ENCODE results near the gene TAF4B.
"Not testable (repeated sequence)": the region's sequence is repeated elsewhere in the genome, so short reads cannot be mapped to it uniquely, and the experiment has no call there.

The TAF4B gene

DNA sequence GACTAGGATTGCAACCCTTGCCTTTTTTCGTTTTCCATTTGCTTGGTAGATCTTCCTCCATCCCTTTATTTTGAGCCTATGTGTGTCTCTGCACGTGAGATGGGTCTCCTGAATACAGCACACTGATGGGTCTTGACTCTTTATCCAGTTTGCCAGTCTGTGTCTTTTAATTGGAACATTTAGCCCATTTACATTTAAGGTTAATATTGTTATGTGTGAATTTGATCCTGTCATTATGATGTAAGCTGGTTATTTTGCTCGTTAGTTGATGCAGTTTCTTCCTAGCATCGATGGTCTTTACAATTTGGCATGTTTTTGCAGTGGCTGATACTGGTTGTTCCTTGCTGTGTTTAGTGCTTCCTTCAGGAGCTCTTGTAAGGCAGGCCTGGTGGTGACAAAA is 16.1 kb downstream of the TAF4B start:
- DNase-seq: not testable (repeated sequence)

- not testable (repeated sequence) for DNase-seq
Measured at GRCh38 chr18:26245434-26245833, 19.2 kb downstream of the TAF4B start.

- no peak for DNase-seq
Measured at GRCh38 chr18:26252411-26252810, 26.2 kb downstream of the TAF4B start.

DNA sequence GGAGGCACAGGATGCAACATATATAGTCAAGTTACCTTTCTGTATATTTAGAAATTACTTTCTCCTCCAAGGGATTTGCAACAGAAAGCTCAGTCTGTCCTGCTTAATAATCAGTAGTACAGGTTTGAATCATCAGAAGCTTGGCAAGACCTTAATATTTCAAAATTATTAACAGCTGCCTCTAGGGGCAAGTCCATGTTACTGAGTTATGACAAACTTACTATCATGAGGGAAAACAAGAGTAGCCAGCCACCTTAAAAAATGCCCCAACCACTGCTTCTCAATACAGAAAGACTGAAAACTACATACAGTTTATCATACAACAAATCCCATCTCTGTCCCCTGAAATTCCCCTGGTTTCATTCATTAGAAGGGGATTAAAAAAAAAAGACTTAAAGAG is 28.6 kb downstream of the TAF4B start:
- DNase-seq: peak; percentile 59

DNA sequence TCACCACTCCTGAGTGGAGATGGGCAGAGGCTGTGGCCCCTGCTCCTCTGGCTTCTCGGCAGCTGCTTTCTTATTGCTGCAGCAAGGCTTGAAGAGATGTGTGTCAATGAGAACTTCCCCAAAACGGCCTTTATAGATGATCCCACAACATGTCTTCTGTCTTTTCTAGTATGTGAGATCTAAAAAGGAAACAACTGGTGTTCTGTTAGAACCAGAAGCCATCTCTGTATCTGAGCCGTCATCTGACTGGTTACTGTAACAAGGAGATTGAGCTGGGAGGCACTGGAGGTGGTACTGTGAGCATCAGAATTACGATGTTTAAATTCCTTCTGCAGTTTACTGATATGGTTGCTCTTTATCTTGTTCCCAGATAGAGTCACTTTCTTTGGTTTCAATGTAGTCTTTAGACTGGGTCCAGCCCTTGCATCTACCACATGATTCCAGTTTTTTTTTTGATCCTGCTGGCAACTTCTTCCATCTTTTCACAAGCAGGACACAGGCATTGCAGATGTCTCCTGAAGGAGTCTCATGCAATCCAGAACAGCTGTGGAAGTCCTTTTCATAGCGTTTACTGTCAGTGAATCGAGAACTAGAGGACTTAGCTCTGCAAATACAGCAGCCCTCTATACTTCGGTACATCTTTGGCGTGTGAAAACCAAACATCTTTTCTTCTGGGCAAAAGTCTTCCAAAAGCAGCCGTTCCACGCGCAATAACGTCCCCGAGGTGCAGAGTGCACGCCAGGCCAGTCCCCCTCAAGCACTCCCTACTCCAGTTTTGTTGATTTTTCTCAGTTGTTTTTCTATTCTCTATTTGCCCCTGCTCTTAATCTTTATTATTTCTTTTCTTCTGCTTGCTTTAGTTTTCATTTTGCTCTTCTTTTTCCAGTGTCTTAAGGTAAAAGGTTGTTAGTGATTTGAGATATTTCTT is 29.7 kb downstream of the TAF4B start:
- peak; percentile 89 for DNase-seq

DNA sequence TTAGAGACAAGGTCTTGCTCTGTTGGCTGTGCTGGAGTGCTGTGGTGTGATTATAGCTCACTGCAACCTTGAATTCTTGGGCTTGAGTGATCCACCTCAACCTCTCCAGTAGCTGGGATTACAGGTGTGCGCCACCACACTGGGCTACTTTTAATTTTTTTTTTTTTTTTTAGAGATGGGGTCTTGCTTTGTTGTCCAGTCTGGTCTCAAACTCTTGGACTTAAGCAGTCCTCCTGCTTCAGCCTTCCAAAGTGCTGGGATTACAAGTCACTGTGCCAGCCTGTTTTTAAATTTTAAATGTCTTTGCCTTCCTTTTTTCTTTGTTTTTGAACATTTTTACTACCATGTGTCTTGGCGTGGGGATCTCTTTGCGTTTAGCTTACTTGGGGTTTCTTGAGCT is 32.5 kb downstream of the TAF4B start:
- no peak for DNase-seq

DNA sequence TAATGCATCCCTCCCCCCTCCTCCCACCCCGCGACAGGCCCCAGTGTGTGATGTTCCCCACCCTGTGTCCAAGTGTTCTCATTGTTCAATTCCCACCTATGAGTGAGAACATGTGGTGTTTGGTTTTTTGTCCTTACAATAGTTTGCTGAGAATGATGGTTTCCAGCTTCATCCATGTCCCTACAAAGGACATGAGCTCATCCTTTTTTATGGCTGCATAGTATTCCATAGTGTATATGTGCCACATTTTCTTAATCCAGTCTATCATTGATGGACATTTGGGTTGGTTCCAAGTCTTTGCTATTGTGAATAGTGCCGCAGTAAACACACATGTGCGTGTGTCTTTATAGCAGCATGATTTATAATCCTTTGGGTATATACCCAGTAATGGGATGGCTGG is 33.2 kb downstream of the TAF4B start:
- DNase-seq: not testable (repeated sequence)

DNA sequence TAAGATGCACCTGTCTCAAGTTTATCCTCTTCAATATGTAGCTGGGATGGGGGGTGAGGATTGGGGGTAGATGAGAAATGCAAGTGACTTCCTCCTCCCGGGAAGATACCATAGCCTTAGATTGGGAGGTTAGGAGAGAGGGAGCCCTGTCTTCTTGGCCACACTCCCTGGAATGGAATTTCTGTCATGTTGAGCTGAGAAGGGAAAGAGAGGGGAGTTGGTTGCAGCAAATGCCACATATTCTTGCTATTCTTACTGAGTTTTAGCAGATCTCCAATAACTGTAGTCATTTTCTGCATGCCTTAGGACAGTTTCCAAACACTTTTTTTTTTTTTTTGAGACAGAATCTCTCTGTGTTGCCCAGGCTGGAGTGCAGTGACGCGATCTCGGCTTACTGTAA is 35.9 kb downstream of the TAF4B start:
- DNase-seq: no peak

DNA sequence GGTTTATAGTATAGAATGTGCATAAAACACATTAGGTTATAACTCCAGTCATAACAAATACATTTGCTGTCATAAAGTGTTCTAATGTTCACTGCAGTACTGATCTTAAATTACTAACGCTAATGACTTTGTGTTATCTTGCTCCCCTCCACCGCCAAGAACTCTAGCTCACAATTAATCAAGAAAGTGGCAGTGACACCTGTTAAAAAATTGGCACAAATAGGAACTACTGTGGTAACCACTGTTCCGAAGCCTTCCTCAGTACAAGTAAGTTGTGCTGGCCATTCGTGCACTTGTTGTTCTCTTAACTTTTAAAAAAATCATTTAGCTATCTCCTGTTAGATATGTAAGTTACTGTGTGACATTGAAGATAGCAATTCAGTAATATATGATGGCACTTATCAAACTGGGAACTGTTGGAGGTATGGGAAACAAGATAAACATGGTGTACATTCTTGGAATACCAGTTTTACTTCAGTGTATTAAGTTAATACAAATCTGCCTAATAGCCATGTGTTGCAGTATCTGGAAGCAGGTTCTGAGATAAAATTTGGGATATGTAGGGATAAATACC is 41.2 kb downstream of the TAF4B start:
- DNase-seq: peak; percentile 67

GRCh38 chr18:26268454-26268853 is 42.2 kb downstream of the TAF4B start:
- no peak for DNase-seq

DNA sequence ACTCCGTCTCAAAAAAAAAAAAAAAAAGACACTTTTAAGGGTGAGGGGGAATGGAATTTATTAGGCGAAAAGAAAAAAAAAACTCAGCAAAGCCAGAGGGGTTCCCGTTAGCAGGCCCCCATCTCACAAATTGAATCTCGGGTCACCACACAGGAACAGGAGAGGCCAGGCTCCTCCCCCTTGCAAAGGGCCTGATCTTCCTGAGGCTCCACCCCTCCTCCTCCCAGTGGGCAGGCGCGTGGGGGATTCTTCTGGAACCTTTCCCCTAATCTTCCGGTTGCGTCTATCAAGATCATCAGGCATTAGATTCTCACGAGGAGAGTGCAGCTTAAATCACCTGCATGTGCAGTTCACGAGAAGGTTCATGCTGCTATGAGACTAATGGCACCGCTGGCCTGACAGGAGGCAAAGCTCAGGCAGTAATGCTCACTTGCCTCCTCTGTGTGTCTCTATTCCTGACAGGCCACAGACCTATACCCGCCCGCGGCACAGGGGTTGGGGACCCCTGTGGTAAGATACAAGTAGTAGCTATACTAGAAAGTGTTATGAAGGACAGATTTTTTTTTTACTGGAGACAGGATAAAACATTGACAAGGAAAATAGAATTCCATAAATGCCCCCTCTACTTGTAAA is 45.8 kb downstream of the TAF4B start:
- no peak for DNase-seq

GRCh38 chr18:26277374-26277773 is 51.1 kb downstream of the TAF4B start:
- no peak for DNase-seq

GRCh38 chr18:26279428-26279827 is 53.2 kb downstream of the TAF4B start:
- no peak for DNase-seq

DNA sequence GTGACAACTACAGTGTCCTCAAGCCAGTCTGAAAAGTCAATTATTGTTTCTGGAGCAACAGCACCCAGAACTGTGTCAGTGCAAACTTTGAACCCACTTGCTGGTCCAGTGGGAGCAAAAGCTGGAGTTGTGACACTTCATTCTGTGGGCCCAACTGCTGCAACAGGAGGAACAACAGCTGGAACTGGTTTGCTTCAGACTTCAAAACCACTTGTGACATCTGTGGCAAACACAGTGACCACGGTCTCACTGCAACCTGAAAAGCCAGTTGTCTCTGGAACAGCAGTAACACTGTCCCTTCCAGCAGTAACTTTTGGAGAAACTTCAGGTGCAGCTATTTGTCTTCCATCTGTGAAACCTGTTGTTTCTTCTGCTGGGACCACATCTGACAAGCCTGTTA is 59.8 kb downstream of the TAF4B start:
- DNase-seq: peak; percentile 57

GRCh38 chr18:26287644-26288043 is 61.4 kb downstream of the TAF4B start:
- no peak for DNase-seq

- peak; percentile 48 for DNase-seq
Measured at GRCh38 chr18:26290385-26290784, 64.1 kb downstream of the TAF4B start.

DNA sequence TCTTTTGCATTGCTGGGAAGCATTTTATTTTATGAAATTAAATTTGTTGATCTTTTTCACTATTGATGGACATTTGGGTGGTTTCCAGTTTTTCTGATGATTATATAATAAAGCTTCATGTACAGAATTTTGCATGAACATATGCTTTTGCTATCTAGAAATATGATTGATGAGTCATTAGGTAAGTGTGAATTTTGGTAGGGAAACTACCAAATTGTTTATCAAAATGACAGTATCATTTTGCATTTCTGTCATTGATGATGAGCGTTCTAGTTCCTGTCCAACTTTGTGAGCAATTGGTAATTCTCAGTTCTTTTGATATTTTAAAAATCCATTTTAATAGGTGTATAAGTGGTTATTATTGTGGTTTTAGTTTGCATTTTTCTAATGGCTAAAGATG is 67.7 kb downstream of the TAF4B start:
- DNase-seq: no peak

DNA sequence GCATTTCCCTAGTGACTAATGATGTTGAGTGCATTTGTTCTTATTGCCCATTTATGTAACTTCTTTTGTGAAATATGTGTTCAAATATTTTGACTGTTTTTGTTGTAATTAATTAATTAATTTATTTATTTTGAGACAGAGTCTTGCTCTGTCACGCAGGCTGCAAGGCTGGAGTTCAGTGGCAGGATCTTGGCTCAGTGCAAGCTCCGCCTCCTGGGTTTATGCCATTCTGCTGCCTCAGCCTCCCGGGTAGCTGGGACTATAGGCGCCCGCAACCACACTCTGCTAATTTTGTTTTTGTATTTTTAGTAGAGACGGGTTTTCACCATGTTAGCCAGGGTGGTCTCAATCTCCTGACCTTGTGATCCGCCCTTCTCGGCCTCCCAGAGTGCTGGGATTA is 71.9 kb downstream of the TAF4B start:
- DNase-seq: no peak

DNA sequence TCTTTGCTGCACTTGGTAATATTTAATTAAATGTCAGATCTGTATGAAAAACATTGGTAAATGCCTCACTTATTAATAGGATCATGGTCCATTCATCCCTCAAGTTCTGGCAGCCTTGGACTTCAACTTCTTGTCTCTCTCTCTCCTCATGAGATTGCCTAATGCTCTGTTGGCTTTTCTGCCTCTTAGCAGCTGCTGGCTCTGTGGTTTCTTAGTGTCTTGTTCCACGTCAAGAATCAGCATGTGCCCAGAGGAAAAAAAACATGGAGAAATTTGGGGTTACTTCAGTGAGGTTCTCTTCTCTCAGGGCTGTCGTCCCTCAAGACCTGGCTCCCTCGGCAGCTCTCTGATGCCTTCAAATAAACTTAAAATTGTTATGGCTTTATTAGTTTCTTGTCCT is 75.4 kb downstream of the TAF4B start:
- DNase-seq: peak; percentile 54

DNA sequence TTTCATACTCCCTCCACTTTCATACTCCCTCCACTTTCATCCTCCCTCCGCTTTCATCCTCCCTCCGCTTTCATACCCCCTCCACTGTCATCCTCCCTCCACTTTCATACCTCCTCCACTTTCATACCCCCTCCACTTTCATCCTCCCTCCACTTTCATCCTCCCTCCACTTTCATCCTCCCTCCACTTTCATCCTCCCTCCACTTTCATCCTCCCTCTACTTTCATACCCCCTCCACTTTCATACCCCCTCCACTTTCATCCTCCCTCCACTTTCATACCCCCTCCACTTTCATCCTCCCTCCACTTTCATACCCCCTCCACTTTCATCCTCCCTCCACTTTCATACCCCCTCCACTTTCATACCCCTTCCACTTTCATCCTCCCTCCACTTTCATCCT is 77.0 kb downstream of the TAF4B start:
- not testable (repeated sequence) for DNase-seq

GRCh38 chr18:26304511-26304910 is 78.3 kb downstream of the TAF4B start:
- no peak for DNase-seq

- DNase-seq: peak; percentile 82
Measured at GRCh38 chr18:26307161-26307773, 81.0 kb downstream of the TAF4B start.

GRCh38 chr18:26309281-26309680 is 83.0 kb downstream of the TAF4B start:
- no peak for DNase-seq

GRCh38 chr18:26312199-26312598 is 86.0 kb downstream of the TAF4B start:
- DNase-seq: no peak

Measured in hematopoietic multipotent progenitor cell treated with erythropoietin and hydrocortisone succinate and interleukin-3 and kit ligand, for 4 days (in vitro differentiated cells).